ENCODE measurements around the gene GRAP2.
"Not testable (repeated sequence)": the region's sequence is repeated elsewhere in the genome, so short reads cannot be mapped to it uniquely, and the experiment has no call there.

Gene GRAP2

DNA sequence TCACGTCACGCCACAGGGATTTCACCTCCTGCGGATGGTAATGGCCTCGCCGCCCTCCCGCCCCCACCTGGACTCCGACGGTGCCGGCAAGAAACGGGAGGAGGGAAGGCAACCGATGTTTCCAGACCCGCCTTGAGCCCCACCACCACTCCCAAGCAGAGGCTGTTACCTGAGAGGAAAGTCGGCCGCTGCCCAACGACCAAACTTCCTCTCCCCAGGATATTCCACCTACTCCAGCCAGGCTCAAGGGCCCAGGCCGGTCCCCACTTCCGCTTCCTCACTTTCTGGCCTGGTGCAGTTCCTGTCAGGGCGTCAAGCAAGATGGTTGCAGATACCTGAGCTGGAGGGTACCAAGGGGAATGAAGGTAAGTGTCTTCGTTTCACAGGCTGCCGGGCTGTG lies 7.4 kb upstream of the GRAP2 start, which contains the start of gene ENTHD1:
TSS of gene ENTHD1 (minus strand) at position 235 of the 400 bp plus-strand sequence. CDS start 6,012 bp downstream, outside the sequence.
- TF ChIP-seq, protein P1, sequence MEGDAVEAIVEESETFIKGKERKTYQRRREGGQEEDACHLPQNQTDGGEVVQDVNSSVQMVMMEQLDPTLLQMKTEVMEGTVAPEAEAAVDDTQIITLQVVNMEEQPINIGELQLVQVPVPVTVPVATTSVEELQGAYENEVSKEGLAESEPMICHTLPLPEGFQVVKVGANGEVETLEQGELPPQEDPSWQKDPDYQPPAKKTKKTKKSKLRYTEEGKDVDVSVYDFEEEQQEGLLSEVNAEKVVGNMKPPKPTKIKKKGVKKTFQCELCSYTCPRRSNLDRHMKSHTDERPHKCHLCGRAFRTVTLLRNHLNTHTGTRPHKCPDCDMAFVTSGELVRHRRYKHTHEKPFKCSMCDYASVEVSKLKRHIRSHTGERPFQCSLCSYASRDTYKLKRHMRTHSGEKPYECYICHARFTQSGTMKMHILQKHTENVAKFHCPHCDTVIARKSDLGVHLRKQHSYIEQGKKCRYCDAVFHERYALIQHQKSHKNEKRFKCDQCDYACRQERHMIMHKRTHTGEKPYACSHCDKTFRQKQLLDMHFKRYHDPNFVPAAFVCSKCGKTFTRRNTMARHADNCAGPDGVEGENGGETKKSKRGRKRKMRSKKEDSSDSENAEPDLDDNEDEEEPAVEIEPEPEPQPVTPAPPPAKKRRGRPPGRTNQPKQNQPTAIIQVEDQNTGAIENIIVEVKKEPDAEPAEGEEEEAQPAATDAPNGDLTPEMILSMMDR (conservative IDR thresholded peaks at IDR 0.05; ENCODE audit: low read length): no peak
- no peak for DNase-seq (ENCODE audit: low read depth)
- H3K4me3 ChIP-seq (ENCODE audit: low read length): no peak within 1 kb of the TSS

DNA sequence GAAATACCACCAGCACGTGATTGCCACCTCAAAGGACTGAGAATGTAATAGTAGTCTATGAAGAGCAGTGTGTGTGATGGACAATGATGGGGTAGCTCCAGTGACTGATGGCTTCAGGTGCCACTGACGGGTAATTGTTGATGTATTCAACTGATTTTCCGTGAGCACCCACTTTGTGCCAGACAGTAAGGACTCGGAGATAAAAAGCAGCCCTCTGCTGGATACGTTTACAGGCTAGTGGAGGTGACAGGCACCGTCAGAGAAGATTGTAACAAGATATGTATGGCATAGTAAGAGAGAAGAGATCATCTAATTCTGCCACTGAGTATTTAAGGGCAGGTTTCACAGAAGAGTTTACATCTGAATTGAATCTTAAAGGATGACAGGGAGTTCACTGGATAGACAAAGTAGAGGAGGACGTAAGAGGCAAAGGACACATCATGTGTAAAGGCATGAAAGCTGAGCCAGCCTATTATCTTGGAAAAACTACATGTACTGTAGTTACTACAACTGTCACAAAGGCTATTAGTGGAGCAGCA lies 6.3 kb upstream of the GRAP2 start:
- H3K4me3 ChIP-seq (ENCODE audit: low read length): no peak overlapping the region
- TF ChIP-seq, protein P1 (conservative IDR thresholded peaks at IDR 0.05; ENCODE audit: low read length): no peak
- no peak for DNase-seq (ENCODE audit: low read depth)

DNA sequence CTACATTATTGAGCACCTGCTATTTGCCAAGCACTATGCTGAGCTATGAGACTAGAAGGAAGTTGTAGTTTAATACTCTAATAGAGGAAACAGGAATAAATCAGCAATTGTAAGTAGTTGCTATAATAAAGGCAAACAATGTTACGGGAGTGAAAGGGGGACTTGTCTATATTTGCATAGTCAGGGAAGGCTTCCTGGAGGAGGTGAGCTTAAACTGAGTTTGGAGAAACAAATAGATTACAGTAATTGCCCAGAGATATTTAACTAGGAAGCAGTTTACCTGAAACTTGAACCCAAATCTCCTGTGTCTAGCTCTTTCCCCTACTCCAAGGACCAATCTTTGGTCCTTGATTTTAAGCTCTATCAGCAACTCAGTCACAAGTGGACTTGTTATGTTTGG lies 5.2 kb upstream of the GRAP2 start:
- DNase-seq (ENCODE audit: low read depth): no peak
- no peak overlapping the region for H3K4me3 ChIP-seq (ENCODE audit: low read length)
- TF ChIP-seq, protein P1 (conservative IDR thresholded peaks at IDR 0.05; ENCODE audit: low read length): no peak

DNA sequence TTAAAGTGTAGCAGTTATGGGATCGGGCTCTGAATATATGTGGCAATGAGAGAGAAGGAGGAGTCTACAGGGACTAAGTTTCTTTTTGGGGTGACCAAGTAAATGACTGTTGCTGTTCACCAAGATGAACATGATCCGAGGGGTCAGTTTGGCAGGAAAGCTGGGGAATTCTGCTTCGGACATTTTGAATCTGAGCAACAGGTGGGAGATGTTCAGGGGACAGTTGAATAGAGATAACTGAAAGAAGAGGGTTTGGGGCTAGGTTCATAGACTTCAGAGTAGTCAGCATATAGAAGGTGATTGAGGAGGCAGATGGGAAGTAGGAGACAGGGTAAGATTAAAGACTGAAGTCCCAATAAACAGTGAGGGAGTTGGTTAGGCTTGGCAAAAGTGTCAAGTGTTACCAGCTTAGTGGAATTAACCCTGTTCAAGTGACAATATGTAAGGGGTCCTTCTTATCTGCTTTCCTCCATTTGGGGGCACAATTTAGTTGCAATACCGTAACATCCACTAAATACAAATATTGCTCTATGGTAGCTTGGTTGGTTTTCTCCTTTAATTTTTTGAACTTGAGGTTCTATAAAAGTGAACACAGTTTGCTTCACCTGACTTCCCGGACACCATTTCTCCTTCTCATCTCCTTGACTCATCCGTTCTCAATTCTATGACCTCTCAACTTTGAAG lies 4.4 kb upstream of the GRAP2 start:
- DNase-seq (ENCODE audit: low read depth): no peak
- no peak overlapping the region for H3K4me3 ChIP-seq (ENCODE audit: low read length)
- TF ChIP-seq, protein P1 (conservative IDR thresholded peaks at IDR 0.05; ENCODE audit: low read length): no peak

DNA sequence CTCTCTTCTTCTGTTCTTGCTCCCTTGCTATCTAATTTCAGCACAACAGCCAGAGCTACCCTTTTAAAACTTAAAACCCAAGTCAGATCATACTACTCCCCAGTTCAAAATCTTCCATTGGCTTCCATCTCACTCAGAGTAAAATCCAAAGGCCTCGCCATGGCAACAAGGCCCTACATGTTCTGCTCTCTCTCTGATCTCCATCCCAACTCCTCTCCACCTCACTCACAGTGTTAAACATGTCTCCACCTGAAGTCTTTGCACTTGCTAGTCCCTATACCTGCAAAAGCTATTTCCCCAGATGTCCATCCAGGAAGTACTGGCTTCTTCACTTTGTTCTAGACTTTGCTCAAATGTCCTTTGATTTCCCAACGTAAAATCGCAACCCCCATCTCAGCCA lies 3.0 kb upstream of the GRAP2 start:
- H3K4me3 ChIP-seq (ENCODE audit: low read length): no peak overlapping the region
- TF ChIP-seq, protein P1 (conservative IDR thresholded peaks at IDR 0.05; ENCODE audit: low read length): no peak
- DNase-seq (ENCODE audit: low read depth): no peak

DNA sequence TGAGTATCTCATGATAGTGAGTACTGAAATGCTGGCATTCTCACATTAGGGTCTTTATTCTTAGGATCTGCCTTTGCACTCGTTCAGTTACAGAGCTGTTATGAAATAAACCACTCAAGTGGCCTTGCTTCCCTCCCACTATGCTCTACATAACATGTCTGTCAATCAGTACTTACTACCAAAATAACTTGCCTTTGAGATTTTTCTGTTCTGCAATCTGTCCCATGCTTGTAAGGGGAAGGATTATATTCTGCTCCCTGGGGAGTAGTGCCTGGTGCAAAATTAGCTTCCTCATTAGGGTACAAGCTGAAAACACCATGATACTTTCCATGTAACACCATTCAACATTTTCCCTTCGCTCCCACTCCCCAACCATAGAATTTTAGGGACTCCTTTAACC lies 1.9 kb upstream of the GRAP2 start:
- TF ChIP-seq, protein P1 (conservative IDR thresholded peaks at IDR 0.05; ENCODE audit: low read length): no peak
- DNase-seq (ENCODE audit: low read depth): no peak
- H3K4me3 ChIP-seq (ENCODE audit: low read length): no peak overlapping the region

DNA sequence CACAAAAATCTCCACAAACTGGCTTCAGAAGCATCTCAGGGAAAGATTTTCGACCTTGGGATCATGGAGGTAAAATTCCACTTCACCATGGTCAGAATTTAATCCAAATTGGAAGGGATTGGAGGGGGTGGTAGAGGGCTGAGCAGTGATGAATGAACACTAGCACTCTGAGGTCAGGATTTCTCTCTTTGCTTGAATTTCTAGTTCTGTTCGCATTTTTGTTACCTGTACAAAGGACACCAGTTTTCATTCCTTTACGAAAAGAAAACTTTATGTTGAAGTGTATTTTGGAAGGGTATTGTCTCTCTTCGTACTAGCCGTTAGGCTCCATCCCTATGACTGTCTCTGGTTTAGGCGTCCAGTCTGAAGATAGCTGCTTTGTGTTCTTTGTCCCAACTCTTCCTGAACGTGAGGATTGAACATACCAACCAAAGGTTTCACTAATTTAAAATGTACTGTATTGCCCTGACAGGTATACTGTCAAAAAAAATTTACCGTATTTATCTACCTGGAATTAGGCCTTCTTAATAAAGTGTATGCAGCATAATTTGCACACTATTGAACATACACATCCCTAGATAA lies 772 bp downstream of the GRAP2 start:
- DNase-seq (ENCODE audit: low read depth): no peak
- H3K4me3 ChIP-seq (ENCODE audit: low read length): no peak overlapping the region
- TF ChIP-seq, protein P1 (conservative IDR thresholded peaks at IDR 0.05; ENCODE audit: low read length): no peak

DNA sequence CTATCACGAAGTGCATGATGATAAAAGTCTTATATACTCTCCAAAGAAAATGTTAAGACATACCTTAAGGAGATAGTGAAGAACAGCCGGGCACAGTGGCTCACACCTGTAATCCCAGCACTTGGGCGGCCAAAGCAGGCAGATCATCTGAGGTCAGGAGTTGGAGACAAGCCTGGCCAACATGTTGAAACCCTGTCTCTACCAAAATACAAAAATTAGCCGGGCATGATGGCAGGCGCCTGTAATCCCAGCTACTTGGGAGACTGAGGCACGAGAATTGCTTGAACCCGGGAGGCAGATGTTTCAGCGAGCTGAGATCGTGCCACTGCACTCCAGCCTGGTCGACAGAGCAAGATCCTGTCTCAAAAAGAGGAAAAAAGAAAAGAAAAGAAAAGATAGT lies 3.1 kb downstream of the GRAP2 start:
- not testable (repeated sequence) for H3K4me3 ChIP-seq (ENCODE audit: low read length); DNase-seq (ENCODE audit: low read depth)
